Ammon's horn (tissue), 1 donor: ENCODE results near the gene PVALB.

Source experiments
- DNase-seq: peaks from one replicate; pipeline ENCODE4 v3.0.0-alpha.2; 2016; ENCODE audit warnings: low spot score

PVALB gene

DNA sequence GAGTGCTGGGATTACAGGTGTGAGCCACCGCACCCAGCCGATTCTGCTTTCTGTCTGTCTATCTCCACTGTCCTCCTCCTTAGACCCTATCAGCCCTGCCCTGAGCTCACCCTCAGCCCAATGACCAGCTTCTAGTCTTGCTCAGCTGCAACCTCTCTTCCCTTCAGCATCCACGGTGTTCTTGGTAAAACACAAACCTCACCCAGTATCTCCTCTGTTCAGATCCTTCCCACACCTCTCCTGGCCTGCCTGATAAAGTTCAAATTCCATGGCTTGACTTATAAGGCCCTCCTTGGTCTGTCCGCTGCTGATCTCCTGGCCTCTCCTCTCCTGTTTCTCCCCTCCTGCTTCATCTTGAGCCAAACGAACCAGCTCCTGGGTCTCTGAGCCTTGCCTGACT, 29.4 kb upstream of the PVALB start:
- no peak for DNase-seq

DNA sequence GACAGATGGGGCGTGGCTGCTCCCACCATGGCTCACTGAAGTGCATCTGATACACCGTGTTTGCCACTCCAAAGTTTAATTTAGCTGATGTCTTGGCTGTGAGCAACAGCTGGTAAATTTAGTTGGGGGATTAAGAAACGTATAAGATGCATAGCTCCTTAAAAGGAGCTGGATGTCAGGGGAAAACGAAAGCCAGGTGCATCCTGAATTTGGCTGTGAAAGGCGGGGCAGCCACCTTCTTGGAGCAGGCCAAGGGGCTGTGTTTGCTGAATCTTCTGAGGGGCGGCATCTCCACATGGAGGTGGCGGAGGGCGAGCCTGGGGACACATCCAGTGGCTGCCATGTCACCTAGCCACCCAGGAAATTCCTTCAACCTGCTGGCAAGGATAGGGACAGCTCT, 23.3 kb upstream of the PVALB start:
- DNase-seq, result no peak

DNA sequence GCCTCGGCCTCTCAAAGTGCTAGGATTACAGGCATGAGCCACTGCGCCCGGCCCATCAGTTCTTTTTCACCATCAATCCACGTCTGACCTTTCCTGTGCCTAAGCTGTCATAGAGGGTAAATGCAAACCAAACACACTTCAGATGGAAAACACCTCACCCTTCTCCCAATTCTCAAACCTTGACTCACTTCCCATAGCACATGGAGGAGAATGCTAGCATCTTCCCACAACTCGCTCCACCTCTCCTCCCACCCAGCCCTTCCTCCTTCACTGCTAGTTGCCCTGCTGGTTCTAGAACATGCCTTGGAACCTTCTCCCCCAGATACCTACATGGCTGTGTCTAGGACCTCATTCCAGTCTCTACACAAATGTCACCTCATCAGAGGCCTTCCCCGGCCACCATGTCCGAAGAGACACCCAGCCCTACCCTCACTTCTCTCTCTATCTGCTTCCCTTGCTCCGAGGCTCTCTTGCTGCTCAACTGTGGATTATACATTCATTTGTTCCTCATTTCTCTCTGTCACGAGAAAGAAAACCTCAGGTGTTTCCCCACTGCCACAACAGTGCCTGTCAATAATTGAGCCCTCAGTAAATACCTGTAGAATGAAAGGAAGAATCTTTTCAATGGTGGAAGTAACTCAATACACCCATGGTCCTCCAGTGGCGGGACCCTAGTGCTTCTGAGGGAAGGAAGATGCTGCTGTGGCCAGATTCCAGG, 22.7 kb upstream of the PVALB start:
- DNase-seq, result no peak

DNA sequence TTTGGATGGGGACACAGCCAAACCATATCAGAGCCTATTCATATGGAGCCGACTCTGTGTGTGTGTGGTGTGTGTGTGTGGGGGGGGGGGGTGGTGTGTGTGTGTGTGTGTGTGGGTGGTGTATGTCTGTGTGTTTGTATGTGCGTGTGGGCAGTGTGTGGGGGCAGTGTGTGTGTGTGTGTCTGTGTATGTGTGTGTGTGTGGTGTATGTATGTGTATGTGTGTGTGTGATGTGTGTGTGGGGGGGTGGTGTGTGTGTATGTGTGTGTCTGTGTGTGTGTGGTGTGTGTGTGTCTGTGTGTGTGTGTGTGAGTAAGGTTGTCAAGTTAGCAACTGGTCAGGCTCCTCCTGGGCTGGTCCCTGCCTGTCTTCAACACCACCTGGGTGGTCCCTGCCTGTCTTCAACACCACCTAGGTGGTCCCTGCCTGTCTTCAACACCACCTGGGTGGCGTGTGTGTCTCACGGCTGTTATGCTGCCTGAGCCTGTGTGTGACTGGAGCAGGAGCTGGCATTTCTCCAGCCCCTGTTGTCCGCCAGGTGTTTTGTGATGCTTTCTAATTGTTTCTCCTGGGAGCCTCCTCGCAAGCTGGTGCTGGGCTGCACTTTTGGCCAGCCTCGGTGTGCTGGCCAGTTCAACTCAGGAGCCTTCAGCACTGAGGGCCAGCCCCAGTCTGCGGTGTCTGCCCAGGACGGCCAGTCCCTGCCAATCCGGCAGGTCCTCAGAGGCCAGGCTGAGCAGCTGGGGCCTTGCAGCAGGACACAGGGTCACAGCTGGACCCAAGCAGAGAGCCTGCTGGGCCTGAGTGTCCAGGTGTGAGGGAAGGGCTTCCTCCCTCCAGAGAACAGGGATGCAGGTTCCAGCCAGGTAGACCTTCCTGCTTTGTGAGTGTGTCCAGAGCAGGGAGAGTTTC, 21.5 kb upstream of the PVALB start:
- no peak for DNase-seq

DNA sequence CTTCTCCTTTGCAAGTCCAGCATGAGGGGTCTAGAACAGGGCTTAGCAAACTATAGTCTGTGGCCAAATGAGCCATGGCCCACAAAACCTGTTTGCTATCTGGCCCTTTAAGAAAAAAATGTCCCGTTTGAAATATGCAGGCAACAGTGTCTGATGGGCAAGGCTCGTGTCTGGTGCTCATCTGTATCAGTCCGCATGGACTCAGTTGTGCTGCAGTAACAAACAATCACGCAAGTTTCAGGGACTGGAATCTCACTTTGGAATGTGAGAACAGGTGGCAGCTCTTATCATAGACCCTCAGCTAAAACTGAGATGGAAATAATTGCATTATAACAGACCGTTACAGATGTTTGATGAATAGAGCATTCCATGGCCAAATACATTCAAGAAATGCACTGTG, 19.1 kb upstream of the PVALB start:
- no peak for DNase-seq

DNA sequence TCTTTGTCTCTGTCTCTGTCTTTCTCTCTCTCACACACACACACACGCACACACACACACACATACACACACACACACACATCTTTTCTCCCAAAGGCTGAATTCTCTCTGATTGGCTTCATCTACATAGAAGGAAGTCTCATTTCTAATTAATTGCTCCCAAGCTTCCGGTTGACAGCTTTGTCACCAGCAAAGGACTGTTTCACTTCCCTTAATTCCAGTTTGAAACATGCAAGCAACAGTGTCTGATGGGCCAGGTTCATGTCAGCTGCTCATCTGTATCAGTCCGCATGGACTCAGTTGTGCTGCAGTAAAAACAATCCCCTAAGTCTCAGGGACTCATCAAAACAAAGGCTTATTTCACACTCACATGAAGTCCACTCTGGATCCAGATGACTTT, 16.2 kb upstream of the PVALB start:
- no peak for DNase-seq

DNA sequence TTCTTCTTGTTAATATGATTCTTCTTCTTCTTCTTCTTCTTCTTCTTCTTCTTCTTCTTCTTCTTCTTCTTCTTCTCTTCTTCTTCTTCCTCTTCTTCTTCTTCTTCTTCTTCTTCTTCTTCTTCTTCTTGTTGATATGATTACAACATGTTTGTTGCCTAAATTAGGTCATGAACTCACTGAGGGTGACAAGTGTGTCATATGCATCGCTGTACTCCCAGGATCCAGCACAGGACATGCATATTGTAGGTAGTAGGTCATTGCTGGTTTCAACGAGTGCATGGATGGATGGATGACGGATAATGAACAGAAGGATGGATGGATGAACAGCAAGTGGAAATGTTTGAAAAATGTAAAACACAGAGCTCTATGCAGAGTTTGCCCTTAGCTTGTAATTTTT, 14.9 kb upstream of the PVALB start:
- no peak for DNase-seq

DNA sequence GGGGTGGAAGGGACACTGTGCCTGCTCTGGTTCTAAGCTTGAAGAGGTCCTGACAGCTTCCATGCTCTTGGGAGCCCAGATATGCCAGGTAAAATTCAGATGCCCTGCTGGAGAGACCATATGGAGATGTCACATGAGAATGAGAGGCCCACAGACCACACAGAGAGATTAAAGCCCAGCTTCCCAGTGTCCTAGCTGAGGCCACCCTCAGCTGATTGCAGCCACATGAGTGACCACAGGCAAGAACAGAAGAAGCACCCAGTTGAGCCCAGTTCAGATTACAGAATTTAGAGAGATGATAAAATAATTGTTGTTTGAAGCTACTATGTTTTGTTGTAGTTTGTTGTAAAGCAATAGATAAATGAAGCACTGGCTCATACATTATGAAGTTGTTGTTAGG, 14.4 kb upstream of the PVALB start:
- no peak for DNase-seq

DNA sequence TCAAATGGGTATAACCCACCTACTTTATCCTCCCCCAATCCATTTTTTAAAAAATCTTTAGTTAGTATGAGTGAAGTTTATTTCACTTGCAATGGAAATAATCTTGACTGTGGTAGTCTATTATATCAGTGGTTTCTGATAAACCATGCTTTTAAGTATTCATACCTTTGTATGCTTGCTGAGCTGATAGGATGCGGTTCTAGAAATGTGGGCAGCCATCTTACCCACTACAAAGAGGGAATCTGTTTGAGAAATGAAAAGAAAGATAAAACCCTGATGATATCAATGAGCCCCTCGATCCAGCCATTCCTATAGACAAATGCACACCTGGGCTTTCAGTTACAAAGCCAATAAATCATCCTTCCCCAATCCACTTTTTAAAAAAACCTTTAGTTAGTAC, 13.8 kb upstream of the PVALB start:
- DNase-seq, result no peak

DNA sequence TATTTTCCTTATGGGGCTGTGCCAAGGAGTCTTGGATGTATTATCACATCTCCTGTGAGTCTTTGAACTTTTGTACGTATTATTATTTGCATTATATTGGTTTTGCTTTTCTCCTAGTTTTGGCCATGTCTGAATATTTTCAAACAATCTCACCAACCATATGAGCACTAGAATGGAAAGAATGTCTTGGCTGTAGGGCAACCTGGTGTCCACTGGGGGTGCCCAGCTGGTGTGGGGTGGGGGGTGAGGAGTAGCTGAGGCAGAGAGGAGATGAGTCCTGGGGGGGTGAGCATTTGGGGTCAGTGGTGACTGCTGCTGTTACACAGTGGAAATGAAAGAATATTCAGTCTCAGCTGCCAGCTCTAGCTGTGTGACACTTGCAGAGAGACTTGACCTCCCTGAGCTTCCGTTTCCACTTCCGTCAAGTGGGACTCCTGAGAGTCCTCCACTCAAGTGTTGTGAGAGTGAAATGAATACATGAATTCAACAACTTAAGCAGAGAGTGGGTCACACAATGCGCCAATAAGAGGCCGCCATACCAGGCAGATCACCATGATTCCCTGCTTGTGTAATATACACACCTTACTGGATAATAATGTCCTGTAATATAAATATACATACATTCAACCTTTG, 12.7 kb upstream of the PVALB start:
- DNase-seq, result no peak

DNA sequence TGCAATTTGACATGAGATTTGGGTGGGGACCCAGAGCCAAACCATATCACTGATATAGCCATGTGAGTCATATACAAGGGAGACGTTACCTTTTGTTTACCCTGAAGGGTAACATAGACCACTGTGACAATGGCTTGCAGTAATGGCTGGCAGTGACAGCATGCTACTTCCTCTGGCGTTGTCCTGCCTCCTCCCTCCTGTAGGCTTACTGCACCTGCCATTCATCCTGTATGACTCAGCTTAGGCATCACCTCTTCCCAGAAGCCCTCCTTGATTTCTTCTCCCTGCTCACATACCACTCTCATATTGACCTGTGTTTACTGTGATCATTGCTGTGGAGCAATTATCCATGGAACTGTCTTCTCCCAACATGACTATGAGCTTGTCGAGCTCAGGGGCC, 12.0 kb upstream of the PVALB start:
- DNase-seq, result no peak

DNA sequence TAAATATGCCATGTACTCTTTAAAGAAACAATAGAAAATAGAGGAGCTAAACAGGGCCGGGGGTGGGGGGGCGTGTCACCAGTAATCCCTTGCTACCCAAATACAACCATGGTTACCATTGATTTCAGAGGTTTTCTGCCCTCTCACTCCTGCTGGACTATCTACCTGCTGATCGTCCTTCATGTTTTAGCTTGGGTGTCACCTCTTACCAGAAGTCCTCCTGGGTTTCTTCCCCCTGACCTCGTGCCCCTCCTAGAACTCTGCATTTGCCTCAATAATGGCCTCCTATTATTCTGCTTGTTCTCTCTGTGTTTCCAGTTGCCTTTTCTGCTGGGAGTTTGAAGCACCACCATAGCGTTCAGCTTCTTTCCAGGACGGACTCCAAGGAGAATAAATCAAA, 9.4 kb upstream of the PVALB start:
- no peak for DNase-seq

DNA sequence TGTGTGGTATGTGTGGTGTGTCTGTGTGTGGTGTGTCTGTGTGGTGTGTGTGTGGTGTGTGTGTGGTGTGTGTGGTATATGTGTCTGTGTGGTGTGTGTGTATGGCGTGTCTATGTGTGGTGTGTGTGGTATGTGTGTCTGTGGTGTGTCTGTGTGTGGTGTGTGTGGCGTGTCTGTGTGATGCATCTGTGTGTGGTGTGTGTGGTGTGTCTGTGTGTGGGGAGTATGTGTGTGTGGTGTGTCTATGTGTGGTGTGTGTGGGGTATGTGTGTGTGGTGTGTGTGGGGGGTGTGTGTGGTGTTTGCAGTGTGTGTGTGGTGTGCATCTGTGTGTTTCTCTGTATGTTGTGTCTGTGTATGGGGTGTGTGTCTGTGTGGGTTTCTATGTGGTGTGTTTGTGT, 7.8 kb upstream of the PVALB start:
- no peak for DNase-seq

DNA sequence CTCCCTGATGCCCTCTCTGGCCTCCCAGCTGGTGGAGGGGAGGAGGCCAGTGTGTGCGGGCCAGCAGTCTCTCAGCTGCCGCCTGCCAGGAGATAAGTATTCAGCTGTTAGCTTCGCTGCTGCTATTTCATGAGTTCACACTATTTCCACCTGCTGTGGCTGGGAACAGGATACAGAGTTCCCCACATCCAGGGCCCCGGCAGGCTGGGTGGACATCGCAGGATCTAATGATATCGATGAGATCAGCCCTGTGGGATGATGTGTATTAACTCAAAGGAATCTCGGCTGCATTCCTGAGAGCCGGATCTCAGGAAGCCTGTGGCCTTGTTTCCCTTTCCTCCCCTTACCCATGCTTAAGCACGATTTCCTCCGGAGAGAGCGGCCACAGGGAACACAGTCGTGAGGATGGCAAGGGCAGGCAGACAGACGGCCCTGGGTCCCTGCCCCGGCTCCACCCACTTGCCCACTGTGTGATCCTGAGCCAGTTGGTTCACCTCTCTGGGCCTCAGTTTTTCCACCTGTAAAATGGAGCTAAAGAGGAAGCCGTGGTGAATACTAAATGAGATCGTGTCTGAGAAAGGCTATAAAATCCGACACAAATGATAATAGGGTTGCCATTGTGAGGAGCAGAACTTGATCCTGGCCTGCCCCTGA, 6.5 kb upstream of the PVALB start:
- no peak for DNase-seq

DNA sequence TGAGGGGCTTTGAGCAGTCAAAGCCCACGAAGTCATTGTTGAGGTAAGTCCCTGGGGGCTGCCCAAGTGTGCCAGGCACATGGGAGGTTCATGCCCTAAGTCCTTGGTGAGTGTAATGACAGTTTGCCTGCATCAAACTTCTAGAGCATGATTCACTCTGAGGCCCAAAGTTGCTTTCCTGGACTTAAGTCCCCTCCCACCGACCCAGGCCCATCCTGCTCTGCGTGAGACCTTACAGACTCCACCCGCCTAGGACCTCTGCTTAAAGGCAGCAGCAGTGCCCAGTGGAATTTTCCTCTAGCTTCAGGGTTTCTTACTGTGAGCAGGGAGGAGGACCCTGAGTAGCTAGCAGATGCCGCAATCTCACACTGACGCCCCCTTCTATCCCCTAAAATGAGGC, 5.7 kb upstream of the PVALB start:
- DNase-seq, result no peak

DNA sequence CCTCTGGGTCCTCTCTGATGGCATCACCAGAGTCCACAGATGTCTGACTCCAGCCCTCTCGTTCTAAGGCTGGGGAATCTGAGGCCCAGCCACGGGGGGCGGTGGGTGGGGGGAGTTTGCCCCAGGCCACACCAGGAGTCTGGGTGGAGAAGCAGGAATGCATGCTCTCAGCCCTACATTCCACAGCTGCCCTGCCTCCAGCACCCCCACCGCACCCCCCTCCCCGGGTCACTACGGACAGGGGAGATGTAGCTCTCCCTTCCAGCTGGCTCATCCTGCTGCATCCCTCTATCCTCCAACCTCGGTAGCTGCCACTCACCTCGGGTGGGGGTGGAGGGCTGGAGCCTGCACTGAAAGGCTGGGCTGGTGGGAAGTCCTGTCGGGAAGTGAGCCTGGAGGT, 2.3 kb upstream of the PVALB start:
- DNase-seq, result no peak

DNA sequence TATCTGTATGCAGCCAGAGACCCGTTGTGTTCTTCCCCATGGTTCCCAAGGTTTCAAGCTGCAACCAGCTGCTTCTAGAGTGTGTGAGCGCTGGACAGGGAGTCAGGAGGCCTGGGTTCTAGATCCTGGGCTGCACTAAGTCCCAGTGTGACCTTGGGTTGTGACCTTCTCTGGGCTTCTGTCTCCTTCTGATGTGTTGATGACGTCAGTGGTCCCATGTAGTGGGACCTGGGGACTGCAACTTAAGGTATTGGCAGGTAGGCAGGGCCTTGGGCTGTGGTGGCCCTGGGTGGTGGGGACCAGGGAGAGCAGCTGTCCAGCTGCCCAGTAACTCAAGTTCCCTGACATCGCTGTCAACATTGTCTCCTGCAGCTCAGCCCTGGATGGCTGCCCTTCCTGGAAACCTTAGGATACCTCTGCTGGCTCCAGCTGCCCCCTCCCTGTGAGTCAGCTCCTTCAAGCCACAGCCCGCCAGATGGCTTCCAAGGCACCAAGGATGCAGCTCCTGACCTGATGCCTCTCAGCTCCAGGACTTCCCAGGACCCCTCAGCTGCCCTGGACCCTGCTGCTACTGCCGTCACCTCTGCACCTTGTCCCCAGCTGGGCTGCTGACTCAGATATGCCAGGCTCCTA, 1.3 kb upstream of the PVALB start:
- DNase-seq, result no peak

DNA sequence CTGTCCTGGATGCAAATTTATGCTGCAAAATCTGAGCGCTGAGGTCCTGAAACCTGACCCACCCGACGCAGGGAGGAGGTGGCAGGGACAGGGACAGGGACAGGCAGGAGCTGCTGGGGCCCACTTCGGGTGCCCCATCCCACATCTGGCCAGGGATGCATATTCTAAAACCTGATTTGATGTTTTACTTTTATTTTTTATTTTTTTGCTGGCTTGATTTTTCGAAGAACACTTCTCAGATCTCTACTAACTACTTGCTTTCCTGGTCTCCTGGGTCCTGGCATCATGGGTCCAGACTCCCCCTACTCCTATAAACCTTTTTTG, 652 bp upstream of the PVALB start:
- DNase-seq, result no peak

DNA sequence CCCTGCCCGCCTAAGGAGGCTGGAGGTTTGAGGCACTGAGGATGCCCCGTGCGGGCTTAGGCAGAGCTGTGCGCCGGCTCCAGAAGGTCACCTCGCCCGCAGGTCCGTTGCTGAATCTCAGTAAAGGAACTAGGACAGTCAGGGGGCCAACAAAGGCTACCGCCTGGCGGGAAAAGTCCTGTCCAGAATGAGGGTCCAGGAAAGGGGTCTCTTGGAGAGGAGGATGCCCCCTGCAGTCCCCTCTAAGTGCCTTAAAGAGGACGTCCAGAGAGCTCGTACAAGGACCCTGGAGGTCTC, 548 bp downstream of the PVALB start:
- no peak for DNase-seq

DNA sequence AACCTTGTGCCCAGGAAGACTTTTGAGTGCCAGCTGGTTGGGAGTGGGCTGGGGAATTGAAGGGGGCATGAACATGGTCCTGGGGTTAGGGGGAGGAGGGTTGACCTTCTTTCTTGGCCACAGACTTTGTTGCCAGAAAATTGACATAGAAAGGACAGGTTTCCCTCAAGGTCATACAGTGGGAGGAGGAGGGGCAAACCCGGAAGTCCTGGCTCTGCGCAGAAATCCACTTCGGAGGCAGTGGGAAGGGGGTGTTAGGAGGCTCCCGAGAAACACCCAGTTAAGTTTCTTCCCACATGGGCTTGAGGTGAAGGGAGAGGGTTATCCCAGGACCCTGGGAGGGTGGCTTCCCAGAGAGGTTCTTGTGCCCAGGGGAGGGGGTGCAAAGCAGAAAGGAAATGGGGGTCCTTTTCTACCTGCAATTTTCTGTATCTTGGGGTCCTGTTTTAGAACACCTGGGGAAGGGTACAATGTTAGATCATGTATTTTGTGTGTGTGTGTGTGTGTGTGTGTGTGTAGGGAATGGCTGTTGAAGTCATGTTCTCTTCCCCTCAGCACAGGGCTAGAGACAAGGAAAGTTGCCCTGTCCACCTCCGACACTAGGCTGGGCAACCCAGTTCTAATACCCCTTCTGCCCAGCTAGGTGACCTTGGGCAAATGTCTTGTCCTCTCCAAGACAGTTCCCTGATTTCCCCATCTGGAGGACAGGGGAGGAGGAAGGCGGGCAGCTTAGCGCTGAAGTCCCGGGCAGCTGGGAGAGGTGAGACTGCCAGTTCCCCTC, 1.1 kb downstream of the PVALB start:
- no peak for DNase-seq

DNA sequence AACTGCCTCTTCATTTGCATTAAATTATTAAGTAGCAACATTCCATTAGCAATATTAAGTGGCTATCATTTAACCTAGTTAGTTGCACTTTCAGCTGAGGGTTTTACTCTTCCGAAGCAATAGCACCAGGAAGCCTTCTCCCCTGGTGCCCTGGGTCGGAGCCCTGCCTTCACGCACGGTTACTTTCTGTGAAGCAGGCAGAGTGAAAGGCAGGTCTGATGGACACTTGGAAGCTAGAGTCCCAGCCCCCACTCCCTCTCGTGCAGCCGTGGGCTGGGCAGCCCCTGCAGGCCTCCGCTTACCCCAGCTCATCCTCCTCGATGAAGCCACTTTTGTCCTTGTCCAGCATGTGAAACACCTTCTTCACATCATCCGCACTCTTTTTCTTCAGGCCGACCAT, 2.0 kb downstream of the PVALB start:
- DNase-seq, result no peak
